Stimulated activated CD4-positive, alpha-beta T cell treated with anti-CD3 and anti-CD28 coated beads, TNF-alpha, amount 100 ng/mL, for 24 hours (primary cell): ENCODE results near the gene CLEC3A.
"Not testable (repeated sequence)": the region's sequence is repeated elsewhere in the genome, so short reads cannot be mapped to it uniquely, and the experiment has no call there.

ENCODE experiments used
- DNase-seq, 3 experiments: peaks; one replicate each; pipeline ENCODE4 v3.0.0-alpha.2; 2020; ENCODE audit warnings: low read depth in 3 of 3

Gene CLEC3A

GRCh38 chr16:78022347-78023060, at the start of gene CLEC3A:
Gene CLEC3A (plus strand): TSS chr16:78022548. CDS start chr16:78022627, 79 bp downstream.
- no peak for DNase-seq

GRCh38 chr16:77974883-77975282, 47.5 kb upstream of the CLEC3A start:
- no peak for DNase-seq

DNA sequence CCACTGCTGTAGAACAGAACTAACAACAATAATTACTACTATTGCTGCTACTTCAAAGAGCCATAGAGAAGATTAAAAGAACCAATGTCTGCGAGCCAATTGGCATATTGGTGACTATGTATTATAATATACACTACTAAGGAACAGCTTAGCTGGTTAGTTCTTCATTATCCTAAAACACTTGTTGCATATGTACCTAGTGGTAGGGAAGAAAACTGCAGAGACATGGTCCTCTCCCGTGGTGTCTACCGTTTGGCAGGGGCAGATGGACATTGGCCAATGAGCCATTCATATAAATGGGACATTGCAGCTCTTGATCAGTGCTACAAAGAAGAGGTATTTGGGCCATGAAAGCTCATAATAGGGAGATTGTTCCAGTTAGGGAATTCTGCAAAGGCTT, 46.4 kb upstream of the CLEC3A start:
- DNase-seq: no peak

DNA sequence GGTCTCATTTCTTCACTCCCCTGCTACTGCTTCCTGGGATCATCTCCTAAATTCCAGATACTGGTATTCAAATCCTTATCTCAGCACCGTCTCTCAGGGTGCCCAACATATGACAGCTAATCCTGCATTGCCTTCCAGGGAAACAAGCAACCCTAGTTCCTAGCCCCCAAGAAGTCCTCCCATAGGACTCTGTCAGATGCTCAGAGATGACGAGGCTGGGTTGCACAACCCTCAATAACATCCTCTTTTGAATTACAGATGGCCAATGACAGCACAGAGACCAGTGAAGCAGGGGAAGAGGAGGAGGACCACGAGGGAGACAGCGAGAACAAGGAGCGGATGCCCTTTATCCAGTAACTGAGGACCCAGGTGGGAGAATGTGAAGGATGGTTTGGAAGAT, 45.0 kb upstream of the CLEC3A start:
- DNase-seq: no peak

DNA sequence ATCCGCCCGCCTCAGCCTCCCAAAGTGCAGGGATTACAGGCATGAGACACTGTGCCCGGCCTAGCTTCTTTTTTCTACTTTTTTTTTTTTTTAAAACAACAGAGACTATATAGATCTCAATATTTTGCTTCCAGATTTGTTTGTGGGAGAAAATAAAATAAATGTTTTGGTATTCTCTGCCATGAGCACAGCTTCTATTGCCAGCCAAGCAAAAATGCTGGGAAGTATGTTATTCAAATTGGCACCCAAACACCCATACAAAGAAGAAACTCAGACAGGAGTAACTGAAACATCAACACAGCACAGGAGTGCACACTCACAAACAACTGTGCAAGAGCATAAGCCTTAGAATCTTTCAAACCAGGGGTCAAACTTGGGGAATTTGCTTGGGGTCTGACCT, 37.2 kb upstream of the CLEC3A start:
- no peak for DNase-seq

- DNase-seq: no peak
These were observed 36.2 kb upstream of the CLEC3A start for GRCh38 chr16:77986011-77986740.

GRCh38 chr16:77987810-77988209, 34.5 kb upstream of the CLEC3A start:
- no peak for DNase-seq

- DNase-seq: no peak
These were observed 32.5 kb upstream of the CLEC3A start for GRCh38 chr16:77989846-77990245.

- DNase-seq: no peak
These were observed 30.6 kb upstream of the CLEC3A start for GRCh38 chr16:77991701-77992100.

DNA sequence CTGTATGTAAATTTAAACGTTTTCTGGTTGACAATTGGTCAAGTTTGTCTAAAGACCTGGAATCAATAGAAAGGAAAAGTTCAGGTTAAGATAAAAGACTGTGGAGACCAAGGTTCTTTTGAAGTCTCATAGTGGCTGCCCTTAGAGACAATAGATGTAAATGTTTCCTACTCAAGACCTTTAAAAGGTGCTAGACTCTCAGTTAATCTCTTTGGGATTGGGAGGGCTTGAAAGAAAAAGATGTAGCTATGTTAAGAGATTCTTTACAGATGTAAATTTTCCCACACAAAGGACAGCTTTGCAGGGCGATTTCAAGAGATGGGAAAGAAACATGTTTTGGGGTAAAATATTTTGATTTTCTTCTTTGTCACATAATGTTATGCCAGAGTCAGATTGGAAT, 30.0 kb upstream of the CLEC3A start:
- DNase-seq: not testable (repeated sequence)

- no peak for DNase-seq
These were observed 29.0 kb upstream of the CLEC3A start for GRCh38 chr16:77993111-77993985.

- no peak for DNase-seq
These were observed 26.4 kb upstream of the CLEC3A start for GRCh38 chr16:77995843-77996455.

GRCh38 chr16:77998350-77999023, 23.9 kb upstream of the CLEC3A start:
- DNase-seq: no peak

GRCh38 chr16:78001451-78002025, 20.8 kb upstream of the CLEC3A start:
- no peak for DNase-seq

- DNase-seq: peak; percentile 38 to 74 (median 47)
These were observed 19.3 kb upstream of the CLEC3A start for GRCh38 chr16:78002915-78003538.

GRCh38 chr16:78004517-78004916, 17.8 kb upstream of the CLEC3A start:
- DNase-seq: no peak

DNA sequence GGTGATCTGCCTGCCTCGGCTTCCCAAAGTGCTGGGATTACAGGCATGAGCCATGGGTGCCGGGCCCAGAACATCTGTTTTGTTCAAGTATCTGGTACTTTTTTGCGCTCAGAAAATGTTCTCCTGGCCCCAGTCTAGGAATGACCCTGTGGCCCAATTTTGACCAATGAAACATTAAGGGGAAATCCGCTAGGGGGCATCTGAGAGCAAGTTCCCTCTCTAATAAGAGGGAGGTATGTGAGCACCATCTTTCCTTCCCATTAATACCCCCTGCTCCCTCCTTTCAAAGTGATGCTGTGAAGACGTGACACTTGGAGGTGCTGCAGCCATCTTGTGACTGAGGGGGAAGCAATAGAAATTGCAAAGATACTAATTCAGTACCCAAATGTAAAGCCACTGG, 16.5 kb upstream of the CLEC3A start:
- DNase-seq: no peak

DNA sequence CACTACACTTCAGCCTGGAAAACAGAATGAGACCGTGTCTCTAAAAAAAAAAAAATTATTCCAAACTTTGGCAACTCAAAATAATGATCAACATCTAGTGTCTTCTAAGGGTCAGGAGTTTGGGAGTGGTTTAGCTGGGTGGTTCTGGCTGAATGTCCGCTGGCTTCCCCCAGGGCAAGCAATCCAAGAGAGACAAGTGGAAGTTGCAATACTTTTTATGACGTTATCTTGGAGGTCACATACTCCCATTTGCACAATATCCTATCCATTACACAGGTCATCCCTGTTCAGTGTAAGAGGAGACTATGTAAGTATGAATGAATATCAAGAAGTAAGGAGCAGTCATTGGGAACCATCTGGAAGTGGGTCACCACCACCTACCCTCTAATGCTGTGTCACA, 15.2 kb upstream of the CLEC3A start:
- no peak for DNase-seq

GRCh38 chr16:78024159-78024558, 1.8 kb downstream of the CLEC3A start:
- DNase-seq: no peak

GRCh38 chr16:78025631-78026030, 3.3 kb downstream of the CLEC3A start:
- DNase-seq: no peak

DNA sequence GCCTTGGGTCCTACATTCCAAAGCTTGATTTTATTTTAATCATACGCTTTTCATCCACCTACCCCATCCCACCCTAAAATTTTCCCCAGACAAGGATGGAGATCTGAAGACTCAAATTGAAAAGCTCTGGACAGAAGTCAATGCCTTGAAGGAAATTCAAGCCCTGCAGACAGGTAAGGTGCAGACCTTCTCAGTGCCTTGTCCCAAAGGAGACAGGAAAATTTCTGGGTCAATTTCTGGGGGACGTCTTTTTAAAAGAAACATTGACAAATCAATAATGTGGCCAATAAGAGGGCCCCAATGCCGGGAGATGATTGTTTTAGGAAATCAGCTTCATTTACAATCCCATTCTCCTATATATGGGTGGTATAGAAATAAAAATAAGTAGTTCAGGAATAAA, 5.7 kb downstream of the CLEC3A start:
- DNase-seq: no peak
